ENCODE results near the gene GLIS1.

- TF ChIP-seq YY1 (IDR thresholded peaks at IDR 0.05; ENCODE audit: extremely low read depth, insufficient replicate concordance, low read depth, low read length) (no peak), POLR2AphosphoS5 (IDR thresholded peaks at IDR 0.05; ENCODE audit: low read depth, low read length) (no peak), EZH2 (IDR thresholded peaks at IDR 0.05) (no peak), CEBPB (IDR thresholded peaks at IDR 0.05; ENCODE audit: low read depth) (no peak), SP1 (IDR thresholded peaks at IDR 0.05; ENCODE audit: low read depth) (no peak)
- TF ChIP-seq, protein P1, sequence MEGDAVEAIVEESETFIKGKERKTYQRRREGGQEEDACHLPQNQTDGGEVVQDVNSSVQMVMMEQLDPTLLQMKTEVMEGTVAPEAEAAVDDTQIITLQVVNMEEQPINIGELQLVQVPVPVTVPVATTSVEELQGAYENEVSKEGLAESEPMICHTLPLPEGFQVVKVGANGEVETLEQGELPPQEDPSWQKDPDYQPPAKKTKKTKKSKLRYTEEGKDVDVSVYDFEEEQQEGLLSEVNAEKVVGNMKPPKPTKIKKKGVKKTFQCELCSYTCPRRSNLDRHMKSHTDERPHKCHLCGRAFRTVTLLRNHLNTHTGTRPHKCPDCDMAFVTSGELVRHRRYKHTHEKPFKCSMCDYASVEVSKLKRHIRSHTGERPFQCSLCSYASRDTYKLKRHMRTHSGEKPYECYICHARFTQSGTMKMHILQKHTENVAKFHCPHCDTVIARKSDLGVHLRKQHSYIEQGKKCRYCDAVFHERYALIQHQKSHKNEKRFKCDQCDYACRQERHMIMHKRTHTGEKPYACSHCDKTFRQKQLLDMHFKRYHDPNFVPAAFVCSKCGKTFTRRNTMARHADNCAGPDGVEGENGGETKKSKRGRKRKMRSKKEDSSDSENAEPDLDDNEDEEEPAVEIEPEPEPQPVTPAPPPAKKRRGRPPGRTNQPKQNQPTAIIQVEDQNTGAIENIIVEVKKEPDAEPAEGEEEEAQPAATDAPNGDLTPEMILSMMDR (IDR thresholded peaks at IDR 0.05 in 2 of 3, conservative IDR thresholded peaks at IDR 0.05 in 1 of 3; ENCODE audit: borderline replicate concordance in 1 of 3, insufficient read depth in 1 of 3, low read depth in 2 of 3, low read length in 2 of 3): no peak
Measured at GRCh38 chr1:53539711-53540603, 199.0 kb downstream of the GLIS1 start.
